Adrenal gland (tissue), 5 donors: ENCODE measurements around the gene COQ2.
"Not testable (repeated sequence)": the region's sequence is repeated elsewhere in the genome, so short reads cannot be mapped to it uniquely, and the experiment has no call there.

ENCODE experiments used
- POLR2A ChIP-seq, 2 donors: fragments of 450-650 bp; IDR thresholded peaks; one replicate each; pipeline ENCODE4 v1.6.1; 2017; ENCODE audit warnings: antibody characterized with exemption in 2 of 2, mild to moderate bottlenecking in 2 of 2, moderate library complexity in 1 of 2
- TF ChIP-seq, protein P1 (sequence below), 6 experiments: fragments of 450-650 bp in 4 of 6; fragments of 200-600 bp in 2 of 6; sonication (generic) in 1 of 6; IDR thresholded peaks; 1 replicate in 5 of 6; 2 replicates in 1 of 6; pipeline versions ENCODE4 v1.5.1 to v1.8.0; 2016 to 2021; ENCODE audit warnings: antibody characterized with exemption in 6 of 6, mild to moderate bottlenecking in 2 of 6, moderate library complexity in 1 of 6
- donor health status: DM: no; HTN: no; CAD: no.

DNA sequence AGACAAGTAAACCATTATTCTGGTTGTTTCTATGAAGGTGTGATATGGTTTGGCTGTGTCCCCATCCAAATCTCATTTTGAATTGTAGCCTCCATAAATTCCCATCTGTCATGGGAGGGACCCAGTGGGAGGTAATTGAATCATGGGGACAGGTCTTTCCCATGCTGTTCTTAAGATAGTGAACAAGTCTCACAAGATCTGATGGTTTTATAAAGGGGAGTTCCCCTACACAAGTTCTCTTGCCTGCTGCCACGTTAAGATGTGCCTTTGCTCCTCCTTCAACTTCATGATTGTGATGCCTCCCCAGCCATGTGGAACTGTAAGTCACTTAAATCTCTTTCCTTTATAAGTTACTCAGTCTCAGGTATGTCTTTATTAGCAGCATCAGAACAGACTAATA, 3.8 kb upstream of the COQ2 start:
- TF ChIP-seq, protein P1, sequence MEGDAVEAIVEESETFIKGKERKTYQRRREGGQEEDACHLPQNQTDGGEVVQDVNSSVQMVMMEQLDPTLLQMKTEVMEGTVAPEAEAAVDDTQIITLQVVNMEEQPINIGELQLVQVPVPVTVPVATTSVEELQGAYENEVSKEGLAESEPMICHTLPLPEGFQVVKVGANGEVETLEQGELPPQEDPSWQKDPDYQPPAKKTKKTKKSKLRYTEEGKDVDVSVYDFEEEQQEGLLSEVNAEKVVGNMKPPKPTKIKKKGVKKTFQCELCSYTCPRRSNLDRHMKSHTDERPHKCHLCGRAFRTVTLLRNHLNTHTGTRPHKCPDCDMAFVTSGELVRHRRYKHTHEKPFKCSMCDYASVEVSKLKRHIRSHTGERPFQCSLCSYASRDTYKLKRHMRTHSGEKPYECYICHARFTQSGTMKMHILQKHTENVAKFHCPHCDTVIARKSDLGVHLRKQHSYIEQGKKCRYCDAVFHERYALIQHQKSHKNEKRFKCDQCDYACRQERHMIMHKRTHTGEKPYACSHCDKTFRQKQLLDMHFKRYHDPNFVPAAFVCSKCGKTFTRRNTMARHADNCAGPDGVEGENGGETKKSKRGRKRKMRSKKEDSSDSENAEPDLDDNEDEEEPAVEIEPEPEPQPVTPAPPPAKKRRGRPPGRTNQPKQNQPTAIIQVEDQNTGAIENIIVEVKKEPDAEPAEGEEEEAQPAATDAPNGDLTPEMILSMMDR (IDR thresholded peaks at IDR 0.05), result not testable (repeated sequence)
- TF ChIP-seq POLR2A (IDR thresholded peaks at IDR 0.05), result not testable (repeated sequence)
